Renal cortical epithelial cell (primary cell): ENCODE measurements around the gene FAM151B. TPM values are rescaled to one million over a fixed set of nuclear protein-coding genes. Genes with fewer than 3 reads are reported as not detected.
A peak's percentile ranks its signal among the peaks of the same experiment; 100 is the strongest.
"Not testable (repeated sequence)": the region's sequence is repeated elsewhere in the genome, so short reads cannot be mapped to it uniquely, and the experiment has no call there.

ENCODE experiments used
- DNase-seq: peaks from one replicate; pipeline ENCODE4 v3.0.0-alpha.2; 2011; ENCODE audit warnings: low read depth
- total RNA-seq: library from RNA; depleted of rRNA; stranded (reverse); fragments of >200 nt; gene quantifications from 2 replicates; pipeline ENCODE4 v1.2.3, GENCODE V29; 2014

Gene FAM151B
- total RNA-seq, 1 donor from 2014 or later: 7.1 TPM

DNA sequence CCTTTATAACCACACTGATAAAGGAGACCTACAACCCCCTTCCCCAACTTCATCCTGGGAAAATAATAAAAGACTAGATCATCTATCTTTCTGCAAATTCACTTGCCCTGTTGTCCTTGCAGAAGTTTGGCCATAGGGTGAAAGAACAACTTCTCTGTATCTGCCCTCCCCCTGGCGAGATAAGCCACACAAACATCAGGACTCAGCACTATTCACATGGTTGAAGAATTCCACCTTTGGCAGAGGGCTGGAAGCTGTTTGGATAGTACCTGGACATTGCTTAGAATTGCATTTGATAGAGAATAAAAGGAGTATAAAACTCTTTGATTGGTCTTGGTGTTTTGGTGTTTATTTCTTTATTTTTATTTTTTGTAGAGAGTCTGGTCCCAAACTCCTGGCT is 16.9 kb downstream of the FAM151B start:
- DNase-seq: no peak

DNA sequence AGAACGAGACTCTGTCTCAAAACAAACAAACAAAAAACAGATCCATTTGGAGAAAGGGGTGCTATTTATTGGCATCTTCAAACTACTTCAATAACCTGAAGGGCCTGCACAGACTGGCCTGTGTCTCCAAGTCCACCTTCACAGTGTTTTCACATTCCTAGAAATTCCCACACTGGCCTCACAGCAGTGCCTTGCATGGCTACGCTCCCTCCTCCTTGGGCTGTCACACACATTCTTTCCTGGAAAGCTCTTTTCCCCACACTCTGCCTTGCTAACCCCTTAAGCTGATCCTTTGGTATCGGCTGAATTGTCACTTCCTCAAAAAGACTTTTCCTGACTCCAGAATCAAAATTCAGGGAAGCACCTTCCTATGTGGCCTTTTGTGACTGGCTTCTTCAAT is 19.8 kb downstream of the FAM151B start:
- DNase-seq: no peak

DNA sequence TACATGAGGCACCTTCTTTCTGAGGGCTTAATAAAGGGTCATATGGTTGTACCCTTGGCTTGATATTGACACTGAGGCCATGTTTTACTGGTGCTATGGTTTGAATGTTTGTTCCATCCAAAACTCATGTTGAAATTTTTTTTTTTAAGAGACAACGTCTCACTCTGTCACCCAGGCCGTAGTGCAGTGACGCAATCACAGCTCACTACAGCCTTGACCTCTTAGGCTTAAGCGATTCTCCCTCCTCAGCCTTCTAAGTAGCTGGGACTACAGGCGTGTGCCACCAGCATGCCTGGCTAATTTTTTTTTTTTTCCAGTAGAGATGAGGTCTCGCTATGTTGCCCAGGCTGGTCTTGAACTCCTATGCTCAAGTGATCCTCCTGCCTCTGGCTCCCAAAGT is 20.9 kb downstream of the FAM151B start:
- DNase-seq: no peak

DNA sequence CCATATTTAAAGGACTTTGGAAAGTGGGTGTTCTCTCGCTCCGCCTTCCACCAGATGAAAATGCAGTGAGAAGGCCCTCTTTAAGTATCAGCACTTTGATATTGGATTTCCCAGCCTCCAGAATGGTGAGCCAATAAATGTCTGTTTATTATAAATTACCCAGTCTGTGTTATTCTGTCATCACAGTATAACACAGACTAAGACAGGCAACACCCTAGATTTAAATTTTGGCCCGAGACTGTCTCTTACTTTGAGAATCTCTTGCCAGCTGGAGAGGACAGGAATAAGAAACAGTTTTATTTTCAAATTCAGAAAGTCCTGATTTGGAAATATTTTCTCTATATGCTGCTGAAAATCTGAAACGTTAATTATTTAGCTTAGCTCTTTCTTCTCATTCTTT is 21.5 kb downstream of the FAM151B start:
- no peak for DNase-seq

DNA sequence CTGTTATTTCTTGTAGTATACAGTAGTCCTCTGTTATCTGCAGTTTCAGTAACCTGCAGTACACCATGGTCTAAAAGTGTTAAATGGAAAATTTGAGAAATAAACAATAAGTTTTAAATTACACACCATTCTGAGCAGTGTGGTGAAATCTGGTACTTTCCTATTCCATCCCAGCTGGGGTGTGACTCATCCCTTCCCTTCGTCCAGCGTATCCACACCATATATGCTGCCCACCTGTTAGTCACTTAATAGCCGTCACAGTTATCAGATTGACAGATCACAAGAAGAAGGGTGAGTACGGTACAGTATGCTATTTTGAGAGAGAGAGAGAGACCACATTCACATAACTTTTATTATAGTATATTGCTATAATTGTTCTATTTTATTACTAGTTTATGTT is 28.9 kb downstream of the FAM151B start:
- peak; percentile 93 for DNase-seq

DNA sequence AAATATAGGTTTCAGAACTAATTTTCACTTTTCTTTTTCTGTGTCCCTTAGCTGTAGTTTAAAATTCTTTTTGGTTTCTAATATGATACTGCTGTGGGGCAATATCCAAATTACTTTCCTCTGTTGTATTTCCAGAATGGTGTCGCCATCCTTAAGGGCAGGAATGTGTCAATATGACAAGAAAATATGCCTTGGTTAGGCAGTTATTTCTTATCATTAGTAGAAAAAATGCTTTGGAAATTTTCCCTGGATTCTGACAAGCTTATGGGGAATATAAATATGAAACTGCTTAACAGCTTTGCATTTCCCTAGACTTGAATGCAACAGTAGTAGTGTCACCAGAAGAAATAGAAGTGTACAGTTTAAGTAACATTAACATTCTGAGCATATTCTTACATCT is 52.8 kb downstream of the FAM151B start:
- DNase-seq: no peak

DNA sequence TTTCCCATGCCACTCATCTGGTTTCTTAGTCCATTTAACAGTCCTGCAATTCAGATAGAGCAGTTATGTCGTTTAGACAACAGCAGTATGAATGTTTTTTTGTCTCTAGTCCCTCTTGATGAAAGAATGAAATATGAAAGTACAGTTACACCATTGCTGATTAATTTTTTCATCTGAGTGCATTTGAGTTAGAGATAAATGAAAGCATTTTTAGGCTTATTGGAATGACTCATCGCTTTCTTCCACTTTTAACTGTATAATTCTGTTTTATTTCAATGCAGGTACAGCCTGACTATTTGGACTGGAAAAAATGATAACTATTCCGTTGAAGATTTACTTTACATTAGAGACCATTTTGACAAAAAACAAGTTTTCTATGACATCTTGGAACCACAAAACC is 53.5 kb downstream of the FAM151B start:
- DNase-seq: no peak

DNA sequence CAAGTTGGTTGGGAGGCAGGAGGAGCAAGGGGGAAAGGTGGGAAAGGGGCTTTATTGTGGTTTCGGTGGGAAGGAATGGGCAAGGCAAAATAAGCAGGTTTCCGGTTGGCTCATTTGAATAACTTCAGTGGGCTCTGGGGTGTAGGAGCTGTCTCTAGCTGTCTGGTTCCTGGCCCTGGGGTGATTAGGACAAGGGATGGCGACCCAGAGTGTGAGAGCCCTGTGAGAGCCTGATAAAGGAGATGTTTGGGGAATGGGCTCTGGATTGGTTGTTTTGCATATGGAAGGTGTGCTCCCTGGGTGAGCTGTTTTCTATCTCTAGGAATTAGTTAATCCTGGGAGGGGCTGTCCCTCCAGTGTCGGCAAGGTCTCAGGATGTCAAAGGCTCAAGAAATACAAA is 66.7 kb downstream of the FAM151B start:
- DNase-seq: no peak

DNA sequence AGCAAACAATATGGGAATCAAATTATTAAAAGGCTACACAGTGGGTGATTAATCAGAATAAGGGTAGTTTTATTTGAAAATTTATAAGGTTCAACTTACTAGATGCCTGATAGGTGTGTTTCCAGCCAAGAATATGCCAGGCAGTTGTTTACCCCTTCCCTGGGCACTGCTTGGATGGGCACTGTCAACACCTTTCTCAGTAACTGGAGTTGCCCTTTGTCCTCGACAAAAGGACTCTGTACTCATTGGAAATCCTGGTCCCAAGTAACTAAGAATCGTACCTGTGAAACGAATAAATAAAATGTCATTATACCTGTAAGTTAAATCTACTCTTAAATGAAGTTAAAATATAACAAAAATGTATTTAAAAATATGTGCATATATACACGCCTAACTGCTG is 67.2 kb downstream of the FAM151B start:
- no peak for DNase-seq

DNA sequence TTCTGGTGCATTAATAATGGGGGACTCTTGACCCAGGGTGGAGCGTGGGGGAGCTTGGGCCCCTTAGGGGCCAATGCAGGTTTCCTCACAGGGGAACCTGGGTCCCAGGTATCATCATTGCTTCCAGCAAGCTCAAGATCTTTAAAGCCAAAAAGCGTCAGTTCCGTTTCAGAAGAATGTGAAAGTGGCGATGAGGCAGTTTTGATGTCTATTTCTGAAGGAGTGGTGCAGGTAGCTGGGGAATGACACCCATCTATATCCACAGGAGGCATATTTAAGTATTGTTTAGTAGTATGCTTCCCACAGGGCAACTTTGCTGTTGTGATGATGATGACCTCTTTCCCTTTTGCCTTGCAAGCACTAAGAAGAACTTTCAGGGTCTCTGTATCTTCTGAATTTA is 71.3 kb downstream of the FAM151B start:
- no peak for DNase-seq

DNA sequence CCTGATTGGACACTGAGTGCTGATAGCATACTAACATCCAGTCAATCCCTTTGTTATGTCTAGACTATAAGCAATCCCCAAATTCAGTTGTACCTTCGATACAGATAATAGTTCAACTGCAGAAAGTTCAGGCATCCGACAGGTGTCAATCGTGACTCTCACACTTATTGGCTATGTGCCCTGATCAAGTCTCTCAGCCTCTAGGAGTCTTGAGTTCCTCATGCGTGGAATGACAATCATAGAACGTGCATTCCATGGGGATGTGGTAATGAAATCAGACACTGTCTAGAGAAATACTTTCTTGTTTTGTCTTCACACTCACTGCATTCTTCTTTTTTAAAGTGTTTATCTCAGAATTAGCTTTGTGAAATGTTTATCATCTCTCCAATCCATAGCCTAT is 77.4 kb downstream of the FAM151B start:
- peak; percentile 75 for DNase-seq

DNA sequence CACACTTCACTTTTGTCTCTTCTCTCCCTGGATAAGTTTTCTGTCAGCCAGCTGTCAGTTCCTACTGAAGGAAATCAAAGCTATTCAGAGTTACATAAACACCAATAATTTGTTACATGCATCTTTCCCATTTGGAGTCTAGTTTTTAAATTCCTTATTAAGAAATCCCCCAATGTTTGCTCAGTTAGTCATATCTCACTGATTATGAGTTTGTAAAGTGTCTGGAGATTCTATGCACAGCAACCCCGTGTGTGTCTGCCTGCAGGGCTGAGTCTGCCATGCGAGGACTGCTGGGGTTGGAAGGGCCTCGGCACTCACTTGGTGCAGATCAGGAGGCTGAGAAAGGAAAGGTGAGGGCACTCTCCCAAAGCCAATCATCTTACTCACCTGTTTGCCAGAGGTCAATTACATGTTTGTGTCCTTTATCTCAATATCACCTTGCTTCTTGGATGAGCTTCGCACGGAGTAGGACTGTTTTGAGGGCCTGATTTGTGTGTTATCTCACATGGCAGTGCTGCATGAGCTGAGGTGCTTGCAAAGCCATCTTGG is 78.9 kb downstream of the FAM151B start:
- DNase-seq: no peak

DNA sequence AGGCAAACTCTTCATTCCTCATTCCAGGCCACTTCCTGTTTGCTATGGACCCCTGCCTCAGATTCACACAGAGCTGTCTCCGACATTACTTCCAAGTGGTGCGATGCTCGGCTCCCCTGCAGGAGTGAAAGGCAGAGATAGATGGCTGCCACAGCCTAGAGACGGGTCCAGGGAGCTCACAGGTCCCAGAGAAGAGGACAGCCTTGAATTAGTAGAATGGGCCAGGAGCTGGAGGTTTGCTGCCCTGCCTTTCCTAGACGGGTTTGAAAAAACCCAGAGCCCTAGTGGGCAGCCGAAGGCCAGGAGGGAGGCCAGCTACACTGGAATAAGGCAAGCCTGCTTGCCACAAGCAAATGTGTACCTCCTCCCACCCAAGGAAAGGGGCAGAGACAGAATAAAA is 80.4 kb downstream of the FAM151B start:
- DNase-seq: no peak

DNA sequence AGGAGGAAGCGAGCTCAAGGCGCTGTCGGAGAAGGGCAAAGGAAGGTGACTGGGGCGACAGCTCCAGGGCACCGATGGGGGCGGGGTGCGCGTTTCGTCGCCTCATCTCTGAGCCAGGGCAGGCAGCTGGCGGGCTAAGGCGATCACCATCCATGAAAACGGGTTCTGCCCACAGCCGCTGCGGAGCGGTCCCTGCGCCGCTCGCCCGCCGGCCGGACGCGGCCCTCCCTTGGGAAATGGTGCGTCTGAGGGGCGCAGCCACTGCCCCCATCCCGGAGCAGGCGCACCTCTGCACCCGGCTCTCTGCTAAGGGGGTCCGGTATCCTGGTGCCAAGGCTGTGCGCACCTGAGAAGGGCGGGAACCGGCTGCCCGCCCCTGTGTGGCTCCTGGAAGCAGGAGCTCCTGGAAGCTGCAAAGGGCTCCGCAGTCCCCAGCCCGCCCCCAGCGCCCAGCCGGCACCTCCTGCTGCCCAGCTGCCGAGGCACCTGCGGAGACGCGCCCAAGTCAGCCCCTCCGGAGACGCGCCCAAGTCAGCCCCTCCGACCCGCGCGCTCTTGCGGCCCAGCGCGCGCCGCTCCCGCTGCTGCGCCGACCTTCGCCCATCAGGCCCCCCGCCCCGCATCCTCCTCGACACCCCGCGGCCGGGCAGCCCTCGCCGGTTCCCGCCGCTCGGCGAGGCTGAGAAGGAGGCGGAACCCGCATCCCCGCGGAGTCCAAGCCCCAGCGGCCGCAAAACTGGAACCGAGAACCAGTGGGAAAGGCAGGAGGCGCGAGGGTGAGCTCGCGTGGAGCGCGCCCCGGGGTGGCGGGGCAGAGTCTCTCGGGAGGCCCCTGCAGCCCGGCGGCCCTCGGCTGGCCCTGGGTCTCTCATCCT is 81.4 kb downstream of the FAM151B start:
- no peak for DNase-seq

DNA sequence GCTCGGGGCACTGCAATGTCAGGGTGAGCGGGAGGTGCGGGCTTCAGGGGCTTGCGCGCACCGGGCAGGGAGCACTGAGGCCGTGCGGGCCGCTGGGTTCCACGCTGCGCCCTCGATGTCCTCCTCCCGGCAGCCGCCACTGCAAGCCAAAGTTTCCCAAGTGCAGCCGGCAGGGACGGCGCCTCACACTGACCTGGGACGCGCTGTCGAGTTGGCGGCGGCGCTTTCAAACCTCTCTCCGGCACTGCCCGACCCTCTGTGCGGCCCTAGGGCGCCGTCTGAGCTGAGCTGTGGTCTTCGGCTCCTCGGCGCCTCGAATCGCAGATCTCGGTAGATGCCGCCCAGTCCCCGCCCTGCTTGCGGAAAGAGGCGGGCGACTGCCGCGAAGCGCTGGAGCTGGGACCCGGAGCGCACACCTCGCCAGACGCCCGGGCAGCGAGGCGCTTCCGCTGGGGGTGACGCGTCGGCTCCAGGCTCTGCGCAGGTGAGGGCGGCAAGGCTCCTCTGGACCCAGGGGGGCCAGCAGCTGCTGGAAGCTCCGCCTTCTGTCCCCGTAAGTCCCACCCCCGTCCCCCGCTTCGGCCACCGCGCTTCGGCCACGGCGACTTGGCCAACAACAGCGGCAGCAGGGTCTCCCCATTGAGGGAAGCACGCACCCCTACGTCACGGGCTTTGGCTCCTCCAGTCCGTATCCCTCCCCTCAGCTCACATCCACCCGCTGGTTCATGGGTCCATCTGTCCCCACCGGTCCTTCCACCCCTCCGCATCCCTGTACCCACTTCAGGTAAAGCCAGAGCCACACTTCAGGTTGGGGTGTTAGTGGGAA is 82.3 kb downstream of the FAM151B start, which contains the start of gene ANKRD34B:
Gene ANKRD34B (minus strand): TSS at position 320 of the 826 bp plus-strand sequence. CDS start 10,261 bp downstream, outside the sequence.
- DNase-seq: no peak

DNA sequence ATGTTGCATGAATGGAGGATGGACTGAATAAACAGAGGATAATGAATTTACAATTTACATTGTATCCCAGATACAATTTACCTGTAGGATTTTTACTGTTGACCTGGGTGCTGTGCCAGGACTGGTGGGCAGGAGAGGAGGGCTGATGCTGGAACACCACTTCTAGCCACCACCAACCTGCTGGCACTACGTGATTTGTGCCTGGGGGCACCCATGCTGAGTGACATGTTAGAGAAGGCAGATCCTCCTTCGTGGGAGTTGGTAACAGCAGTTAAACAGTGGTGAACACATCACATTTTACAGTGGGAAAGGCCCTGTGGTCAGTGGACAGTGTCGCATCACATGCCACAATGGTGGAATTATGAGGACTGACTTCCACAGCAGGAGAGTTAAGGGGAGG is 85.2 kb downstream of the FAM151B start:
- no peak for DNase-seq

DNA sequence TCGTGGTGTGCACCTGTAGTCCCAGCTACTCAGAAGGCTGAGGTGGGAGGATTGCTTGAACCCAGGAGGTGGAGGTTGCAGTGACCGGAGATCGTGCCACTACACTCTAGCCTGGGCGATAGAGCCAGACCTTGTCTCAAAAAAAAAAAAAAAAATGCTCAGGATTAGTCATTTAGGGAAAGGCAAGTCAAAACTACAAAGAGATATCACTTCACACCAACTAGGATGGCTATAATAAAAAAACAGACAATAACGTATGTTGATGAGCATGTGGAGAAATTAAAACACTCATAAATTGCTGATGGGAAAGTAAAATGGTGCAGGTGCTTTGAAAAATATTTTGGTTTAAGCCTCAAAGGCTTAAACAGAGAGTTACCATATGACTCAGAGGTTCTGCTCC is 88.5 kb downstream of the FAM151B start:
- no peak for DNase-seq

DNA sequence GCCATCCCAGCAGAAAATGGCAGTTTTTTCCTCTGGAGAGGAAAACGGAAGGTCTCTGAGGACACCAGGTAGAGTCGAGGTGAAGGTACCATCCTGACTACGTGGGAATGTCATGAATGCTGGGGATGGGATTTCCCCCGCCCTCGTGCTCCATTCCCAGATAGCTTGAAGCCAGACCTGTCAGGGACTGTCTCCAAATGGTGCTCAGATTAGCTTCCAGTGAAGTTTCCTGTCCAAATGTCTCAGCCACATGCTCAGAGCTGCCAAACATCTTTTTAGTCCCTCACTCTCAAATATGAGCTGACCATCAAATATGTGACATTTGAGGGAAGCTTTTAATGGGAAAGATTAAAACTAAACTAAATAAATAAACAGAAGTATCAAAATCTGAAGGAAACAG is 89.8 kb downstream of the FAM151B start:
- DNase-seq: no peak

DNA sequence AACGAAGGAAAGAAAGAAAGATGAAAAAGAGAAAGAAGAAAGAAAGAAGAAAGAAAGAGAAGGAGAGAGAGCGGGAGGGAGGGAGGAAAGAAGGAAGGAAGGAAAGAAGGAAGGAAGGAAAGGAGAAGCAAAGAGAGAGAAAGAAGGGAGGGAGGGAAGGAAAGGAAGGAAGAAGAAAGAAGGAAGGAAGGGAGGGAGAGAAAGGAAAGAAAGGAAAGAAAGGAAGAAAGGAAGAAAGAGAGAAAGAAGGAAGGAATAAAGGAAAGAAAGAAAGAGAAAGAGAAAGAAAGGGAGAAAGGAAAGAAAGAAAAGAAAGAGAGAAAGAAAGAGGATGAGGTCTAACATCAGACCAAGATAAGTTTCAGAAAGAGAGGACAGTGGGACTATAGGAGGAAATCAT is 91.2 kb downstream of the FAM151B start:
- DNase-seq: no peak

DNA sequence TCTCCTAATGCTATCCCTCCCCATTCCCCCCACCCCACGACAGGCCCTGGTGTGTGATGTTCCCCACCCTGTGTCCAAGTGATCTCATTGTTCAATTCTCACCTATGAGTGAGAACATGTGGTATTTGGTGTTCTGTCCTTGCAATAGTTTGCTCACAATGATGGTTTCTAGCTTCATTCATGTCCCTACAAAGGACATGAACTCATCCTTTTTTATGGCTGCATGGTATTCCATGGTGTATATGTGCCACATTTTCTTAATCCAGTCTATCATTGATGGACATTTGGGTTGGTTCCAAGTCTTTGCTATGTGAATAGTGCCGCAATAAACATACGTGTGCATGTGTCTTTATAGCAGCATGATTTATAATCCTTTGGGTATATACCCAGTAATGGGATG is 92.4 kb downstream of the FAM151B start:
- DNase-seq: not testable (repeated sequence)

DNA sequence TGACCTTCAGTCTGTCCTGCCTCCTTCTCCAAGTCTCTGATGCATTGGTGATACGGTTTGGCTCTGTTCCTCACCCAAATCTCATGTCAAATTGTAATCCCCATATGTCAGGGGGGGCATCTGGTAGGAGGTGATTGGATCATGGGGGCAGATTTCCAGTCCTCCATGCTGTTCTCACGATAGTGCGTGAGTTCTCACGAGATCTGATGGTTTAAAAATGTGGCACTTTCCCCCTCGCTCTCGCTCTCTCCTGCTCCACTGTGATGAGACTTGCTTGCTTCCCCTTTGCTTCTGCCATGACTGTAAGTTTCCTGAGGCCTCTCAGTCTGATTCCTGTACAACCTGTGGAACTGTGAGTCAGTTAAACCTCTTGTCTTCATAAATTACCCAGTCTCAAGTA is 96.9 kb downstream of the FAM151B start:
- DNase-seq: no peak

DNA sequence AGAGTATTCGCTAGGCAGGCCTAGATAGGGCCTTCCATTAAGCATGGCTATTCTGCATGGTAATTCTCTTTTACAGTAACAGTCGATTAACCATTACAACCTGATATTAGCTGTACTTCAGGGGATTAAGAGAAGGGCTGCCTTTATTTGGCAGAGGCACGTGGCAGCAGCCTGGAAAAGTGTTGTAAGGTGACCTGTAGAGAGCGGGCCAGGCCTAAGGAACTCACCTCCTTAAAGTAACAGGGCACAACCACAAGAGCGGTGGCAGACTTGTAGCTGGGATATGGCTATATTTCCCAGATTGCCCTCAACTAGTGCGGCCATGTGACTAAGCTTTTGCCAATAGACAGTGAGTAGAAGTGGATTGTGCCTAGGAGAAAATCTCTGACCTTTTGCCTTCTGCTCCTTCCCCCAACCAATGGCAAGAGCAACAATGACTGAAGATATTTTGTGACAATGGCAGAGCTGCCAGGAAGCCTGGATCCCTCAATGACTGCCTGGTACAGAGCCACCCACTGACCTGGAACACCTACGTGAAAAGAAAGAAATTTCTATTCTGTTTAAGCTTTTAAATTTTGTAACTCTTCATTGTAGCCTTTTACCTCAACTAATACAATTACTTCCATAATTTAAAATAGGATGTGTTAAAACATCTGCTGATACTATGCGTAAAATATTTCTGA is 101.1 kb downstream of the FAM151B start:
- no peak for DNase-seq
